HG03039 (cell line): ENCODE measurements around the gene MBNL2.

Experiments used
- ATAC-seq: cut with Tn5 transposase; IDR thresholded peaks from one replicate; pipeline ENCODE4 v1.9.1; 2021; ENCODE audit warnings: mild to moderate bottlenecking, moderate library complexity; ENCODE audit not compliant: unreplicated experiment

The MBNL2 gene

GRCh38 chr13:97249796-97250495 is 27.8 kb downstream of the MBNL2 start:
- ATAC-seq: no peak

- no peak for ATAC-seq
Measured at GRCh38 chr13:97250560-97250959, 28.4 kb downstream of the MBNL2 start.

- ATAC-seq: no peak
Measured at GRCh38 chr13:97252735-97253134, 30.6 kb downstream of the MBNL2 start.

GRCh38 chr13:97253581-97254293 is 31.6 kb downstream of the MBNL2 start:
- no peak for ATAC-seq

GRCh38 chr13:97254816-97255215 is 32.7 kb downstream of the MBNL2 start:
- no peak for ATAC-seq

GRCh38 chr13:97255515-97256021 is 33.4 kb downstream of the MBNL2 start:
- ATAC-seq: no peak

GRCh38 chr13:97256343-97256783 is 34.2 kb downstream of the MBNL2 start:
- ATAC-seq: no peak

GRCh38 chr13:97257228-97257755 is 35.2 kb downstream of the MBNL2 start:
- ATAC-seq: no peak

GRCh38 chr13:97257800-97258799 is 36.0 kb downstream of the MBNL2 start:
- peak; percentile 64 for ATAC-seq

- ATAC-seq: no peak
Measured at GRCh38 chr13:97258801-97259200, 36.7 kb downstream of the MBNL2 start.

- no peak for ATAC-seq
Measured at GRCh38 chr13:97259410-97259797, 37.3 kb downstream of the MBNL2 start.

GRCh38 chr13:97259798-97260714 is 37.9 kb downstream of the MBNL2 start:
- ATAC-seq: no peak

GRCh38 chr13:97261254-97262005 is 39.3 kb downstream of the MBNL2 start:
- peak; percentile 70 for ATAC-seq

GRCh38 chr13:97262058-97262457 is 39.9 kb downstream of the MBNL2 start:
- no peak for ATAC-seq

- ATAC-seq: no peak
Measured at GRCh38 chr13:97263160-97263559, 41.0 kb downstream of the MBNL2 start.

GRCh38 chr13:97264663-97265062 is 42.5 kb downstream of the MBNL2 start:
- ATAC-seq: no peak

- ATAC-seq: no peak
Measured at GRCh38 chr13:97266332-97266731, 44.2 kb downstream of the MBNL2 start.

- no peak for ATAC-seq
Measured at GRCh38 chr13:97266772-97267417, 44.8 kb downstream of the MBNL2 start.
